H1 (cell line): ENCODE results near the gene PIP5K1B.

Experiments used
- EP300 ChIP-seq, 2 experiments: IDR thresholded peaks; 1 replicate in 1 of 2; 2 replicates in 1 of 2; pipeline ENCODE4 v1.6.1; 2011 to 2012; ENCODE audit warnings: low read depth in 2 of 2, low read length in 2 of 2, mild to moderate bottlenecking in 2 of 2, borderline replicate concordance in 1 of 2, inconsistent platforms in 1 of 2, moderate library complexity in 1 of 2
- EZH2 ChIP-seq: fragments of 200-600 bp; sonication (generic); IDR thresholded peaks from 2 replicates; pipeline ENCODE4 v1.7.1; 2012; ENCODE audit warnings: low read depth, mild to moderate bottlenecking, moderate library complexity, low read length, inconsistent platforms; ENCODE audit not compliant: severe bottlenecking
- GABPA ChIP-seq: IDR thresholded peaks from 2 replicates; pipeline ENCODE4 v1.6.1; 2011; ENCODE audit warnings: mild to moderate bottlenecking, low read length, moderate library complexity, borderline replicate concordance; ENCODE audit not compliant: insufficient read depth
- NRF1 ChIP-seq: IDR thresholded peaks from 2 replicates; pipeline ENCODE4 v1.6.1; 2011; ENCODE audit warnings: mild to moderate bottlenecking, low read depth, low read length, improper control_type of control experiment
- ZNF274 ChIP-seq: IDR thresholded peaks from 2 replicates; pipeline ENCODE4 v1.7.0; 2012; ENCODE audit warnings: low read length, borderline replicate concordance; ENCODE audit errors: extremely low read depth
- TF ChIP-seq, protein P1 (sequence below), 3 experiments: IDR thresholded peaks; 1 replicate in 2 of 3; 2 replicates in 1 of 3; pipeline versions ENCODE4 v1.5.1 to v1.6.1; 2011; ENCODE audit warnings: low read length in 3 of 3, mild to moderate bottlenecking in 3 of 3, inconsistent platforms in 2 of 3, low read depth in 1 of 3, moderate library complexity in 1 of 3; ENCODE audit not compliant: insufficient read depth in 1 of 3; ENCODE audit errors: control extremely low read depth in 1 of 3

DNA sequence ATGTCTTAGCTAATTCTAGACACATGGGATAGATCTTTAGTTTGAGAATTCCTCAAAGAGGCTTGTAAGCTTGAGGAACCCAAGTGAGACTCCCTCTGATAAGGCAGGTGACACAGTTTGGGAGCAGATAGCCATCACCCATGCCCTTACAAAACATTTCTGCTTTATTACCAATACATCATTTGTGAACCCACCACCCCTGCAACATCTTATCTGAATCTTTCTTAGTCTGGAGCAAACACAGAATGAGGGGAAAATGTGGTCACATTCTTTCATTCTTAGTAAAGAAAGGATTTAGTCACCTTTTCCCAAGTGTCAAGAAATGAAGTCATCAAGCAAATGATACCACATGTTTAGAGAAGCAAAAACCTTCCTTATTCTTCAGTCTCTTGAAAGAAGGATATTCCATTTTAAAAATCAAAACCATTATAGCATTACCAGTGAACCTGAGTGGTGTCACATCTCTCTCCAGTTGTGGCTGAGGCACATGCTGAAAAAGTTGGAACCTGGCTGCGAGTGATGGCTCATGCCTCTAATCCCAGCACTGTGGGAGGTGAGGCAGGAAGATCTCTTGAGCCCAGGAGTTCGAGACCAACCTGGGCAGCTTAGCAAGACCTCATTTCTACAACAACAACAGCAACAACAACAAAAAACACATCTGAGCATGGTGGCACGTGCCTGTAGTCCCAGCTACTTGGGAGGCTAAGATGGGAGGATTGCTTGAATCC is 243.0 kb downstream of the PIP5K1B start:
- no peak for TF ChIP-seq EZH2
- TF ChIP-seq ZNF274, result no peak
- TF ChIP-seq, protein P1, sequence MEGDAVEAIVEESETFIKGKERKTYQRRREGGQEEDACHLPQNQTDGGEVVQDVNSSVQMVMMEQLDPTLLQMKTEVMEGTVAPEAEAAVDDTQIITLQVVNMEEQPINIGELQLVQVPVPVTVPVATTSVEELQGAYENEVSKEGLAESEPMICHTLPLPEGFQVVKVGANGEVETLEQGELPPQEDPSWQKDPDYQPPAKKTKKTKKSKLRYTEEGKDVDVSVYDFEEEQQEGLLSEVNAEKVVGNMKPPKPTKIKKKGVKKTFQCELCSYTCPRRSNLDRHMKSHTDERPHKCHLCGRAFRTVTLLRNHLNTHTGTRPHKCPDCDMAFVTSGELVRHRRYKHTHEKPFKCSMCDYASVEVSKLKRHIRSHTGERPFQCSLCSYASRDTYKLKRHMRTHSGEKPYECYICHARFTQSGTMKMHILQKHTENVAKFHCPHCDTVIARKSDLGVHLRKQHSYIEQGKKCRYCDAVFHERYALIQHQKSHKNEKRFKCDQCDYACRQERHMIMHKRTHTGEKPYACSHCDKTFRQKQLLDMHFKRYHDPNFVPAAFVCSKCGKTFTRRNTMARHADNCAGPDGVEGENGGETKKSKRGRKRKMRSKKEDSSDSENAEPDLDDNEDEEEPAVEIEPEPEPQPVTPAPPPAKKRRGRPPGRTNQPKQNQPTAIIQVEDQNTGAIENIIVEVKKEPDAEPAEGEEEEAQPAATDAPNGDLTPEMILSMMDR (IDR thresholded peaks at IDR 0.05; ENCODE audit: control extremely low read depth in 1 of 3, insufficient read depth in 1 of 3, low read depth in 1 of 3, low read length in 3 of 3), result no peak
- TF ChIP-seq EP300 (IDR thresholded peaks at IDR 0.05; ENCODE audit: borderline replicate concordance in 1 of 2, low read depth in 2 of 2, low read length in 2 of 2), result no peak
- no peak for TF ChIP-seq NRF1
- TF ChIP-seq GABPA, result no peak
